HepG2 (cell line): Measurements from ENCODE around the gene IGF2. TPM values are rescaled to one million over a fixed set of nuclear protein-coding genes. Genes with fewer than 3 reads are reported as not detected.

ENCODE experiments used
- AGO2 ChIP-seq: fragments of 200-400 bp; formaldehyde crosslinking; optimal IDR thresholded peaks from 2 replicates; pipeline ENCODE3; 2017; ENCODE audit warnings: mild to moderate bottlenecking, low read depth, low read length, moderate library complexity
- CCDC6 ChIP-seq: sonication (generic); formaldehyde crosslinking; IDR thresholded peaks from 2 replicates; pipeline ENCODE4 v1.8.1; 2022; ENCODE audit warnings: mild to moderate bottlenecking, missing genetic modification reagents, moderate library complexity
- EHMT2 ChIP-seq: fragments of 200-600 bp; sonication (generic); IDR thresholded peaks from 2 replicates; pipeline ENCODE4 v1.7.0; 2017; ENCODE audit warnings: antibody characterized with exemption, low read depth, low read length, borderline replicate concordance
- EZH2 ChIP-seq: conservative IDR thresholded peaks from 2 replicates; pipeline ENCODE4 v1.6.1; 2012; ENCODE audit warnings: mild to moderate bottlenecking, low read depth, low read length, moderate library complexity
- GFI1 ChIP-seq: sonication (generic); formaldehyde crosslinking; IDR thresholded peaks from 2 replicates; pipeline ENCODE4 v1.5.0; 2020; ENCODE audit warnings: missing genetic modification reagents, mild to moderate bottlenecking, borderline replicate concordance
- HIC2 ChIP-seq: sonication (generic); formaldehyde crosslinking; IDR thresholded peaks from 2 replicates; pipeline ENCODE4 v1.9.0; 2022; ENCODE audit warnings: low read depth, missing genetic modification reagents
- KDM6A ChIP-seq: IDR thresholded peaks from 2 replicates; pipeline ENCODE4 v1.6.1; 2016; ENCODE audit warnings: low read depth
- MAX ChIP-seq: IDR thresholded peaks from 2 replicates; pipeline ENCODE4 v1.6.1; 2012; ENCODE audit warnings: inconsistent platforms
- MTF2 ChIP-seq: sonication (generic); formaldehyde crosslinking; IDR thresholded peaks from 2 replicates; pipeline ENCODE4 v1.5.0; 2020; ENCODE audit warnings: missing genetic modification reagents, borderline replicate concordance
- PATZ1 ChIP-seq: sonication (generic); formaldehyde crosslinking; IDR thresholded peaks from 2 replicates; pipeline ENCODE4 v1.4.0; 2020; ENCODE audit warnings: missing genetic modification reagents
- PRMT3 ChIP-seq: sonication (generic); formaldehyde crosslinking; IDR thresholded peaks from 2 replicates; pipeline ENCODE4 v1.8.1; 2022; ENCODE audit warnings: low read depth, mild to moderate bottlenecking, moderate library complexity, missing genetic modification reagents, borderline replicate concordance
- TBX2 ChIP-seq: sonication (generic); formaldehyde crosslinking; IDR thresholded peaks from 2 replicates; pipeline ENCODE4 v1.5.0; 2020; ENCODE audit warnings: missing genetic modification reagents, mild to moderate bottlenecking, borderline replicate concordance
- ZNF136 ChIP-seq: sonication (generic); formaldehyde crosslinking; IDR thresholded peaks from 2 replicates; pipeline ENCODE4 v1.8.1; 2022; ENCODE audit warnings: low read depth, mild to moderate bottlenecking, moderate library complexity, missing genetic modification reagents
- ZNF230 ChIP-seq: sonication (generic); formaldehyde crosslinking; IDR thresholded peaks from 2 replicates; pipeline ENCODE4 v1.4.0; 2020; ENCODE audit warnings: mild to moderate bottlenecking, missing genetic modification reagents
- ZNF512 ChIP-seq: sonication (generic); formaldehyde crosslinking; IDR thresholded peaks from 2 replicates; pipeline ENCODE4 v1.4.0; 2020; ENCODE audit warnings: mild to moderate bottlenecking, missing genetic modification reagents
- ZNF746 ChIP-seq: sonication (generic); formaldehyde crosslinking; IDR thresholded peaks from 2 replicates; pipeline ENCODE4 v1.8.0; 2022; ENCODE audit warnings: mild to moderate bottlenecking, missing genetic modification reagents
- ZNF800 ChIP-seq: sonication (generic); formaldehyde crosslinking; IDR thresholded peaks from 2 replicates; pipeline ENCODE4 v1.4.0; 2020; ENCODE audit warnings: missing genetic modification reagents
- ZSCAN5A ChIP-seq: sonication (generic); formaldehyde crosslinking; IDR thresholded peaks from 2 replicates; pipeline ENCODE4 v1.8.0; 2022; ENCODE audit warnings: mild to moderate bottlenecking, missing genetic modification reagents, borderline replicate concordance
- polyA plus RNA-seq, 8 experiments: library from polyadenylated mRNA; depleted of rRNA in 3 of 8; stranded (reverse) in 7 of 8; unstranded in 1 of 8; fragments of >200 nt; fragmentation: Illumina TruSeq in 4 of 8; extraction: Trizol in 4 of 8; gene quantifications; 2 replicates each; pipeline versions ENCODE4 v1.2.1 to v1.2.3, GENCODE V29; 2011 to 2016; ENCODE audit warnings: low read depth in 4 of 8, missing spikeins in 1 of 8, mixed read lengths in 1 of 8; ENCODE audit not compliant: insufficient read depth in 1 of 8
- total RNA-seq, 5 experiments: library from RNA; depleted of rRNA; stranded (reverse); fragments of >200 nt; fragmentation: Illumina TruSeq; extraction: Trizol; gene quantifications; 2 replicates each; pipeline ENCODE4 v1.2.3, GENCODE V29; 2016; ENCODE audit warnings: low read depth in 1 of 5

Gene IGF2
- total and polyA plus RNA-seq, 2 of the 13 experiments (the other 11 are each of a cell fraction or from before 2014, with no cell fraction given), result 79.1 to 254 TPM

- TF ChIP-seq PATZ1 (peak; percentile 76), KDM6A (CRISPR knock-in tag) (no peak), ZNF230 (CRISPR knock-in tag) (0 out of 2 replicates have a peak, but pooled peaks have one; percentile 14), MAX (peak; percentile 61), ZNF136 (CRISPR knock-in tag) (no peak), EZH2 (no peak), HIC2 (CRISPR knock-in tag) (no peak), AGO2 (peak; percentile 24), TBX2 (peak; percentile 28; the same call in 1 of the 2 replicates), ZNF746 (CRISPR knock-in tag) (no peak), MTF2 (CRISPR knock-in tag) (no peak), ZNF800 (CRISPR knock-in tag) (peak; percentile 68; the same call in 1 of the 2 replicates), ZSCAN5A (CRISPR knock-in tag) (no peak), EHMT2 (no peak), GFI1 (CRISPR knock-in tag) (0 out of 2 replicates have a peak, but pooled peaks have one; percentile 17), ZNF512 (CRISPR knock-in tag) (no peak), CCDC6 (0 out of 2 replicates have a peak, but pooled peaks have one; percentile 41), PRMT3 (no peak)
These were observed 590 bp upstream of the IGF2 start (continued) for GRCh38 chr11:2139621-2140337.
